Gastrocnemius medialis (tissue), 4 donors: ENCODE measurements around the gene PEX5L.

Experiments
- POLR2A ChIP-seq, 2 donors: fragments of 450-650 bp; IDR thresholded peaks; one replicate each; pipeline ENCODE4 v1.6.1; 2017; ENCODE audit warnings: antibody characterized with exemption in 2 of 2, mild to moderate bottlenecking in 2 of 2, moderate library complexity in 2 of 2
- TF ChIP-seq, protein P1 (sequence below), 5 experiments: fragments of 450-650 bp in 3 of 5; fragments of 200-600 bp in 2 of 5; sonication (generic) in 2 of 5; IDR thresholded peaks in 4 of 5; conservative IDR thresholded peaks in 1 of 5; 1 replicate in 4 of 5; 2 replicates in 1 of 5; pipeline ENCODE4 v1.5.1; 2016 to 2019; ENCODE audit warnings: antibody characterized with exemption in 5 of 5, mild to moderate bottlenecking in 3 of 5, moderate library complexity in 3 of 5

DNA sequence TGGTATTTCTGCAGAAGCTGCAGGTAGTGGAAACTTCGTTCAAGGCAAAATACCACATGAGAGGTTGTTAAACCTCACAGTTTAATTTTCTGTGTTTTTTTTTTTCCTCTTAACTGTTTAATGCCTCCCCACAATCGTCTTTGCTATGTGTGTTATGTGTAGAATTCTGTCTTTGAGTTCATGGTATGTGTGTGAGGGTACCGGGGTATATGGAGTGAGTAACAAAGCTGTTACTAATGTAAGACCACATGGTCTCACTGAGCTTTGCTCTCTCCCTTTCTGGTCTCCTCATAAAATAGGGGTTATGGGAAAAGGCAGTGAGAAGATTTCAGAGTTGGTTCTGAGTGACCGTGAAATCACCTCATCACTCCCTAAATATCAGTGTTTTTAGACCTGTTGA, 240.3 kb downstream of the PEX5L start:
- no peak for TF ChIP-seq POLR2A (IDR thresholded peaks at IDR 0.05)
- TF ChIP-seq, protein P1, sequence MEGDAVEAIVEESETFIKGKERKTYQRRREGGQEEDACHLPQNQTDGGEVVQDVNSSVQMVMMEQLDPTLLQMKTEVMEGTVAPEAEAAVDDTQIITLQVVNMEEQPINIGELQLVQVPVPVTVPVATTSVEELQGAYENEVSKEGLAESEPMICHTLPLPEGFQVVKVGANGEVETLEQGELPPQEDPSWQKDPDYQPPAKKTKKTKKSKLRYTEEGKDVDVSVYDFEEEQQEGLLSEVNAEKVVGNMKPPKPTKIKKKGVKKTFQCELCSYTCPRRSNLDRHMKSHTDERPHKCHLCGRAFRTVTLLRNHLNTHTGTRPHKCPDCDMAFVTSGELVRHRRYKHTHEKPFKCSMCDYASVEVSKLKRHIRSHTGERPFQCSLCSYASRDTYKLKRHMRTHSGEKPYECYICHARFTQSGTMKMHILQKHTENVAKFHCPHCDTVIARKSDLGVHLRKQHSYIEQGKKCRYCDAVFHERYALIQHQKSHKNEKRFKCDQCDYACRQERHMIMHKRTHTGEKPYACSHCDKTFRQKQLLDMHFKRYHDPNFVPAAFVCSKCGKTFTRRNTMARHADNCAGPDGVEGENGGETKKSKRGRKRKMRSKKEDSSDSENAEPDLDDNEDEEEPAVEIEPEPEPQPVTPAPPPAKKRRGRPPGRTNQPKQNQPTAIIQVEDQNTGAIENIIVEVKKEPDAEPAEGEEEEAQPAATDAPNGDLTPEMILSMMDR (IDR thresholded peaks at IDR 0.05 in 4 of 5, conservative IDR thresholded peaks at IDR 0.05 in 1 of 5), result no peak
